A673 (cell line): ENCODE measurements around the gene SCUBE1.

ENCODE experiments used
- CTCF ChIP-seq: fragments of 300-800, 200-600 bp; sonication (generic); conservative IDR thresholded peaks from 2 replicates; pipeline ENCODE4 v1.5.1; 2017; ENCODE audit warnings: low read depth, mild to moderate bottlenecking, antibody characterized with exemption, low read length, moderate library complexity, mixed read lengths
- EZH2 ChIP-seq: fragments of 200-600 bp; sonication (generic); IDR thresholded peaks from 2 replicates; pipeline ENCODE4 v1.6.1; 2017; ENCODE audit warnings: borderline replicate concordance, low read depth, mild to moderate bottlenecking, mixed read lengths, antibody characterized with exemption, low read length; ENCODE audit not compliant: poor library complexity, severe bottlenecking

GRCh38 chr22:43392385-43392989, 49.3 kb upstream of the SCUBE1 start:
- TF ChIP-seq CTCF (no peak), EZH2 (no peak)
